Stimulated activated effector memory CD8-positive, alpha-beta T cell treated with anti-CD3 and anti-CD28 coated beads, Interleukin-12 subunit alpha, Interleukin-12 subunit beta, amount 100 ng/mL, for 72 hours (primary cell): ENCODE measurements around the gene ARHGAP10.

Source experiments
- ATAC-seq: fragments of 150-1000 bp; cut with Tn5 transposase; 2 replicates; pipeline ENCODE4 v1.10.0; 2021
- DNase-seq, 2 donors: peaks; one replicate each; pipeline ENCODE4 v3.0.0; 2021 to 2022; ENCODE audit warnings: low spot score in 2 of 2
- H3K27ac Mint-ChIP-seq: one replicate; pipeline ENCODE4 v1.8.0; 2022; ENCODE audit warnings: mild to moderate bottlenecking, mixed read lengths
- H3K36me3 Mint-ChIP-seq: one replicate; pipeline ENCODE4 v1.8.0; 2022; ENCODE audit warnings: mild to moderate bottlenecking, mixed read lengths
- H3K4me1 Mint-ChIP-seq: one replicate; pipeline ENCODE4 v1.8.0; 2022; ENCODE audit warnings: mixed read lengths
- H3K4me3 Mint-ChIP-seq: one replicate; pipeline ENCODE4 v1.8.0; 2022; ENCODE audit warnings: mild to moderate bottlenecking, mixed read lengths
- H3K9me3 Mint-ChIP-seq: one replicate; pipeline ENCODE4 v1.8.0; 2022; ENCODE audit warnings: mixed read lengths

The ARHGAP10 gene

GRCh38 chr4:148052448-148052847, 320.6 kb downstream of the ARHGAP10 start:
- no peaks in the 10 kb centered on the region for H3K9me3 Mint-ChIP-seq
- H3K4me1 Mint-ChIP-seq = peaks cover 55% of the 10 kb centered on the region
- H3K4me3 Mint-ChIP-seq = peak overlapping the region; percentile 30
- DNase-seq (no peak), ATAC-seq (peak; percentile 81)
- peak overlapping the region; percentile 81 for H3K27ac Mint-ChIP-seq
- no peaks in the 10 kb centered on the region for H3K36me3 Mint-ChIP-seq

DNA sequence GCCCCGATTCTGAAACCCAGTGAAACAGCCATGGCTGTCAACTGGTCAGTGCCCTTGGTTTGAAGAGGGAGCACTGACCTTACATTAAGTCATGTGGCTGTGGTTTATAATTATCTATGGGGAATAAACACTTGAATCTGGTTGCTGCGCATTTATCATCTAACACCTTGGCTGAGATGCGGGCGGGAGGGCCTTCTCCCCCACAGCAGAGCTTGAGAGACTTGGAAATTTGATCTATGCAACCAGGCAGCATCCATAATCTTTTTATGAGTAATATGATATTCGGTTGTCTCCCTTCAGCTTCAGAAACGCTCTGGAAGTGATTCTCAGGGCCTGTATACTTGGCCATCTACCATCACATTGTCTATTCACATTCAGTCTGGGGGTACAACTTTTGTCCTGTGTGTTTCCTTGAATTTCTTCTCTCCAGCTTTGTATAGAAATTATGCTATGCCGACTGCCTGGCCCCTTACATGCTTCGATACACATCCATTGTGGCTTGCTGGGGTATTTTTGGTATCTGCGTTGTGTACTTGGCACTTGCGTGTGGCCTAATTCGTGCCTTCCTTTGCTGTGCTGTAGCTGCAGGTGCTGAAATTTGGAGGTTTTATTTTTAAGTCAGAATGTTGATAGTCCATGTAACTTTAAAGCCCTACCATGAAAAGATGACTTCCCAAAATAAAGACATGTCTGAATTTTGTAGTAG, 321.6 kb downstream of the ARHGAP10 start:
- Mint-ChIP-seq H3K4me3 (peak overlapping the region; percentile 30), H3K27ac (peak overlapping the region; percentile 81), H3K36me3 (no peaks in the 10 kb centered on the region), H3K4me1 (peaks cover 65% of the 10 kb centered on the region), H3K9me3 (no peaks in the 10 kb centered on the region)
- no peak for ATAC-seq
- DNase-seq = no peak

GRCh38 chr4:148054275-148054674, 322.4 kb downstream of the ARHGAP10 start:
- no peak for DNase-seq
- Mint-ChIP-seq H3K4me1 (peaks cover 74% of the 10 kb centered on the region), H3K4me3 (no peak overlapping the region), H3K36me3 (no peaks in the 10 kb centered on the region), H3K27ac (peak overlapping the region; percentile 81), H3K9me3 (no peaks in the 10 kb centered on the region)
- ATAC-seq = no peak

DNA sequence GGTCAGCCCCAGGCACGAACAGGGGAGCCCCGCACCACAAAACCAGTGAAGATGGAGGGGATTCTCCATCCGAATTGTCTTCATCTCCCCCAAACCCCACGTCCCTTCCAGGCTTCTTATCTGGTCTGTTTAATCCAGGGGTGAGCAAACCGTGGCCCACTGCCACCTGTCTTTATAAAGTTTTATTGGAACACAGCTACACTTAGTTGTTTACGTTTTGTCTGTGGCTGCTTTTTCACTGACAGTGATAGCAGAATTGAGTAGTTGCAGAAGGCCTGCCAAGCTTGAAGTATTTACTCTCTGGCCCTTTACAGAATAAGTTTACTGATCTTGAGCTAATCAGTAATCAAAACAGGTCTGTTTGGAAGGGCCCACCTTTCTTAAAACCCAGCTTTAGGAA, 324.0 kb downstream of the ARHGAP10 start:
- no peak for ATAC-seq
- Mint-ChIP-seq H3K27ac (peak overlapping the region; percentile 84), H3K4me3 (no peak overlapping the region), H3K9me3 (no peaks in the 10 kb centered on the region), H3K4me1 (peaks cover 83% of the 10 kb centered on the region), H3K36me3 (no peaks in the 10 kb centered on the region)
- no peak for DNase-seq

- Mint-ChIP-seq H3K4me1 (peaks cover 82% of the 10 kb centered on the region), H3K4me3 (no peak overlapping the region), H3K36me3 (no peaks in the 10 kb centered on the region), H3K27ac (peak overlapping the region; percentile 84), H3K9me3 (no peaks in the 10 kb centered on the region)
- peak; percentile 95 for ATAC-seq
- peak; percentile 51 to 84 for DNase-seq
Observed at GRCh38 chr4:148056879-148057278, 325.0 kb downstream of the ARHGAP10 start.

DNA sequence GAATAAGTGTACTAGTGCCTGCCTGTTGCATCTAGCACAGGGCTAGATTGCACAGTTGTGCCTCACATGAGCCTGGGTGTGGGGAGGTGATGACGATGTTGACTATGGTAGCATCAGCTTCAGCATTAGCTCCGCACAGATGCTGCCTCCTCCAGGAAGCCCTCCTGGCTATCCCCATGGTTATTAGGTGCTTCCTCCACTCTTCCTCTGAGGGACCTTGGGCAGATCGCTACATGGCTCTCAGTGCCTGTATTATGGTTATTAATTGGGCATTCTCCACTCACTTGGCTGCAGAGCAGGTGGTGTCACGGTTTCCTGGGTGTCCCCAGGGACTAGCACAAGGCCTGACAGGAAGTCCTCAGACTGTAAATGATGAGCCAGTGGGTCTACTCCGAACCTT, 325.6 kb downstream of the ARHGAP10 start:
- Mint-ChIP-seq H3K27ac (no peak overlapping the region), H3K9me3 (no peaks in the 10 kb centered on the region), H3K36me3 (no peaks in the 10 kb centered on the region), H3K4me1 (peaks cover 80% of the 10 kb centered on the region), H3K4me3 (no peak overlapping the region)
- DNase-seq (no peak), ATAC-seq (no peak)

DNA sequence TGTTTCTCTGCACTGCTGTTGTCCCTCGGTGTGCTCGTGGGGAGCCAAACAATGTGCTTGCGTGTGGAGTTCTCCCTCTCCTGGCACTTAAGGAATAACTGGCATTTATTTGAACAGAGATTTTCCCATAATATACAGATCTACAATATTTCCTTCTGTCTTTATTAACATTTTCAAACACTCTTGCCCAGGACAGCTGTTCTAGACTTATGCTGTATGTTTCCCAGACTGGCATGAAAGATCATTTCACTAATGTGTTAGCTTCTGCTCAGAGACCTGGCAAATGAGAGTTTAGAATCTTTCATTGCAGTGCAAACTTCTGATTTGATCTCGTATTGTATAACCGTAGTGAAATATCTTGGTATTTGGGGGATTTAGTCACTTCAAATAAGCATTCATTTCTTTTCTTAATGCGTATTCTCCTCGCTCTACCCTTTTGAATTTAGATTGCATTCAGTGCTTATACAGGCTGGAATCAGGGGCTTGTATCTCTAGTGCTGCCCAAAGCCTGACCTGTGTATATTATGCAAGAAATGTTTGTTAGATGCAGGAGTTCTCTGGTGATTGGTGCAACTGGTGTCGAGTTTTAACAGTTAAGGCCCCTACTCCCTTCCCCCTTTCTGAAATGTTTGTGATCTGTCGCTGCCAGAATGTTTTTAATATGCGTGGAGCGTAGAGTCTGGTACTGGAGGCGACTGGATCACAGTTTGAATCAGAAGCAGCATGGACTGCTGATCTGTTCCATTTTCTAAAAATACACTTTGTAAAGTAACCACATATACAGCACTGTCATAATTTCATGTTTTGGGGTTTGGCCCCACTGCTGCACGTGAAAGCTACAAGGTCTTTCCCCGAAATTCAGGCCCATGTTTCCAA, 326.3 kb downstream of the ARHGAP10 start:
- Mint-ChIP-seq H3K36me3 (no peaks in the 10 kb centered on the region), H3K4me3 (peak overlapping the region; percentile 52), H3K27ac (peak overlapping the region; percentile 3), H3K4me1 (peaks cover 73% of the 10 kb centered on the region), H3K9me3 (no peaks in the 10 kb centered on the region)
- DNase-seq (no peak), ATAC-seq (peak; percentile 33)

DNA sequence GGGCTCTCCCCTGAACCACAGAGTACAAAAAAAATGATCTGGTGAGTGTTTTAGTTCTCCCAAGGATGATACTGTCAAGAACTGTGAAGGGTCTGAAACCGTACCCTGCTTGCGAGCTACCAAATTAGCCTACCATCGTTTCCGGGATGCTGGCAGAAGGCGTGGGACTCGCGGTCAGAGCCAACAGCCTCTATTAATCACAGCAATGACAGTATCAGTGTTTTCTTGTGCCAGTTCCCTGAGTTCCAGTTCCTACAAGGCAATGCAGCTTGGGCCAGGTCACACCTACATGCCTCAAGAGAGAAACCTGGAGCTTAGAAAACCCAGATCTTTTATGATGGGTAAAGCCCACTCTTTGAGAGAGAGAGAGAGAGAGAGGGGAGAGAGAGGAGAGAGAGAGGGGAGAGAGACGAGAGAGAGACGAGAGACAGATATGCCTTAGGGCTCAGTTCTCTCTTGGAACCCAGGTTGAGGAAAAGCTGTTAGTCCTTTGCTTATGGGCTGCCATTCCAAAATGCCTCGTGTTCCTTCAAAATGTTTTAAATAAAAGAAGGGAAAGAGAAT, 327.8 kb downstream of the ARHGAP10 start:
- Mint-ChIP-seq H3K4me1 (peaks cover 66% of the 10 kb centered on the region), H3K4me3 (peak overlapping the region; percentile 52)
- no peak for DNase-seq

DNA sequence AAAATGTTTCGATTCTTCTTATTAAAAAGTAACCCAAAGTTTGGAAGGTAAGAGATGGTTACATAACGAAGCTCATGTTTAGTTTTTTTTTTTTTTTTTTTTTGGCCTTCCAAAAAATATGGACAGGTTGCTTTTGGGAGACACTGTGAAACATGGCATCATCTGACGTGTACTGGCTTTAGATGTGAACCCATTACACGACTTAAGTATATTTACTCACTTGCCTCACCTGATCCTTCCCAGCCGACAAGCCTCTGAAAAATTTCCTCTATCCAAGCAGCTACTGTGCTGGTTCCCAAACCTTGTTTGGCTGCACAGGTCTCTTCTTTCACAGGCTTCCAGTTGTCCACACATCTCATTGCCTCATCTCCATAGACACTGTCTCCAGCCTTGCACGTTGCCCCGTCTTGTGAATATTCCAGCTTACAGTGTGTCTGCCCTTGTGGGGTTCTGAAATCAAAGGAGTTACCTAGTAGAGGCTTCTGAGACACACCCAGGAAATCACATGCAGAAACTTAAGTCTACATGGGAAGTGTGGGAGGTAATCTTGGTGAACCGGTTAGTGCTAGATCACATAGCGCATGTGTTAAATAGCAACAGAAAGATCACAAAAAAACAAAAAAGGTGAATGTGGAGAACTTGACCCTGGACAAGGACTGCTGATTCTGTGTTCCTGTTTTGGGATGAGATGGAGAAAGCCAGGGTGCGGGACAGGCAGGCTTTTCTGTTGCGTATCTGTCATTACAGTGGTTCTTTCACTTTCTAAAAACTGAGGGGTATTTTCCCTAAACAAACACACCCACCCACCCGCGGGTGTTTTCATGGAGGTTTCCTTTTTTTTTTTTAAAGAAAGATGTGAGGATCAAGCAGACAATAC, 328.6 kb downstream of the ARHGAP10 start:
- H3K36me3 Mint-ChIP-seq = peaks cover 13% of the 10 kb centered on the region
- no peaks in the 10 kb centered on the region for H3K9me3 Mint-ChIP-seq
- DNase-seq = no peak
- H3K27ac Mint-ChIP-seq = peak overlapping the region; percentile 36
- peak overlapping the region; percentile 52 for H3K4me3 Mint-ChIP-seq
- ATAC-seq = no peak
- peaks cover 66% of the 10 kb centered on the region for H3K4me1 Mint-ChIP-seq

More for the DNA sequence above, 327.8 kb downstream of the ARHGAP10 start:
- Mint-ChIP-seq H3K9me3 (no peaks in the 10 kb centered on the region), H3K36me3 (peaks cover 7% of the 10 kb centered on the region), H3K27ac (peak overlapping the region; percentile 88)
- peak; percentile 25 for ATAC-seq

GRCh38 chr4:148061141-148061481, 329.2 kb downstream of the ARHGAP10 start:
- ATAC-seq = peak; percentile 27
- Mint-ChIP-seq H3K4me3 (peak overlapping the region; percentile 52), H3K27ac (peak overlapping the region; percentile 36), H3K9me3 (no peaks in the 10 kb centered on the region), H3K36me3 (peaks cover 13% of the 10 kb centered on the region), H3K4me1 (peaks cover 60% of the 10 kb centered on the region)
- no peak for DNase-seq

- no peak overlapping the region for H3K4me3 Mint-ChIP-seq
- H3K27ac Mint-ChIP-seq = peak overlapping the region; percentile 36
- H3K4me1 Mint-ChIP-seq = peaks cover 53% of the 10 kb centered on the region
- DNase-seq (no peak), ATAC-seq (no peak)
- H3K9me3 Mint-ChIP-seq = no peaks in the 10 kb centered on the region
- peaks cover 13% of the 10 kb centered on the region for H3K36me3 Mint-ChIP-seq
Observed at GRCh38 chr4:148061795-148062194, 329.9 kb downstream of the ARHGAP10 start.

GRCh38 chr4:148062301-148062950, 330.5 kb downstream of the ARHGAP10 start:
- Mint-ChIP-seq H3K4me3 (no peak overlapping the region), H3K9me3 (no peaks in the 10 kb centered on the region), H3K27ac (no peak overlapping the region), H3K4me1 (peaks cover 47% of the 10 kb centered on the region), H3K36me3 (peaks cover 13% of the 10 kb centered on the region)
- ATAC-seq (no peak), DNase-seq (no peak)

GRCh38 chr4:148064451-148064850, 332.6 kb downstream of the ARHGAP10 start:
- no peak overlapping the region for H3K27ac Mint-ChIP-seq

GRCh38 chr4:148065075-148065474, 333.2 kb downstream of the ARHGAP10 start:
- H3K4me3 Mint-ChIP-seq = no peak overlapping the region
- peaks cover 13% of the 10 kb centered on the region for H3K36me3 Mint-ChIP-seq
- no peaks in the 10 kb centered on the region for H3K9me3 Mint-ChIP-seq
- H3K27ac Mint-ChIP-seq = no peak overlapping the region
- DNase-seq (no peak), ATAC-seq (no peak)
- peaks cover 20% of the 10 kb centered on the region for H3K4me1 Mint-ChIP-seq

More at GRCh38 chr4:148064451-148064850, 332.6 kb downstream of the ARHGAP10 start:
- Mint-ChIP-seq H3K4me3 (no peak overlapping the region), H3K4me1 (peaks cover 27% of the 10 kb centered on the region), H3K9me3 (no peaks in the 10 kb centered on the region), H3K36me3 (peaks cover 13% of the 10 kb centered on the region)
- DNase-seq = no peak
- ATAC-seq = no peak
